GM23248 (cell line): ENCODE measurements around the gene IL4R.

Source experiments
- EZH2 ChIP-seq: fragments of 200-600 bp; sonication (generic); IDR thresholded peaks from 2 replicates; pipeline ENCODE4 v1.6.1; 2018; ENCODE audit warnings: antibody characterized with exemption, mild to moderate bottlenecking; ENCODE audit not compliant: insufficient read depth, poor library complexity, severe bottlenecking
- EZH2phosphoT487 ChIP-seq: fragments of 200-600 bp; sonication (generic); IDR thresholded peaks from 2 replicates; pipeline ENCODE4 v1.6.1; 2018; ENCODE audit warnings: antibody characterized with exemption, moderate library complexity, mild to moderate bottlenecking, low read depth; ENCODE audit not compliant: insufficient read depth

DNA sequence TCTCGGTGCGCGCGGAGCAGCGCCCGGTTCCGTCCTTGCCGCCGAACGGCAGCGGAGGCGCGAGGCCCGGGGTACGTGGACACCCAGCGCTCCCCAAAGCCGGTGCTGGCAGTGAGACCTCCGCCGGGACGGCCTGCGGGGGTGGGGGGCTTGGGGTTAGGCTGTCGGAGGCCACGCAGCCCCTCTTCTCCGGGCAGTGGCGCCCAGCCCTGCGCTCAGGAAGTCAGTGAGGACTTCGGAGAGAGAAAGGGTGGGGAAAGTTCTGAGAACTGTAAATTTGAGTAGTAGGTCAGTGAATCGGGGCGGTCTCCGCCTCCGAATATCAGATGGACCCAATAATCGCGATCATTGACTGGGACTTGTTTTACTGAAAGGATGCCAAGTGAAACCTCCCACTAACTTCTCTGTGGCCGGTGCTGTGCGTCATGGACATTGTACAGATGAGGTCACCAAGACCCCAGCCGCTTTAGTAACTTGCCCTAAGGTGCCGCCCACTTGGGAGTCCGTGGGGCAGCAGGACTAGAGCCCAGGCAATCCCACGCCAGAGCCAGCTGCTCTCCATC lies 468 bp downstream of the IL4R start:
- TF ChIP-seq EZH2phosphoT487, result no peak
- no peak for TF ChIP-seq EZH2
